Measurements from ENCODE around the gene NFATC2.

The NFATC2 gene

GRCh38 chr20:51562027-51562331 is 19.5 kb upstream of the NFATC2 start:
- TF ChIP-seq, protein P1, sequence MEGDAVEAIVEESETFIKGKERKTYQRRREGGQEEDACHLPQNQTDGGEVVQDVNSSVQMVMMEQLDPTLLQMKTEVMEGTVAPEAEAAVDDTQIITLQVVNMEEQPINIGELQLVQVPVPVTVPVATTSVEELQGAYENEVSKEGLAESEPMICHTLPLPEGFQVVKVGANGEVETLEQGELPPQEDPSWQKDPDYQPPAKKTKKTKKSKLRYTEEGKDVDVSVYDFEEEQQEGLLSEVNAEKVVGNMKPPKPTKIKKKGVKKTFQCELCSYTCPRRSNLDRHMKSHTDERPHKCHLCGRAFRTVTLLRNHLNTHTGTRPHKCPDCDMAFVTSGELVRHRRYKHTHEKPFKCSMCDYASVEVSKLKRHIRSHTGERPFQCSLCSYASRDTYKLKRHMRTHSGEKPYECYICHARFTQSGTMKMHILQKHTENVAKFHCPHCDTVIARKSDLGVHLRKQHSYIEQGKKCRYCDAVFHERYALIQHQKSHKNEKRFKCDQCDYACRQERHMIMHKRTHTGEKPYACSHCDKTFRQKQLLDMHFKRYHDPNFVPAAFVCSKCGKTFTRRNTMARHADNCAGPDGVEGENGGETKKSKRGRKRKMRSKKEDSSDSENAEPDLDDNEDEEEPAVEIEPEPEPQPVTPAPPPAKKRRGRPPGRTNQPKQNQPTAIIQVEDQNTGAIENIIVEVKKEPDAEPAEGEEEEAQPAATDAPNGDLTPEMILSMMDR (IDR thresholded peaks at IDR 0.05; ENCODE audit: extremely low read depth, missing control alignments) = no peak
- DNase-seq (ENCODE audit: low spot score) = no peak

DNA sequence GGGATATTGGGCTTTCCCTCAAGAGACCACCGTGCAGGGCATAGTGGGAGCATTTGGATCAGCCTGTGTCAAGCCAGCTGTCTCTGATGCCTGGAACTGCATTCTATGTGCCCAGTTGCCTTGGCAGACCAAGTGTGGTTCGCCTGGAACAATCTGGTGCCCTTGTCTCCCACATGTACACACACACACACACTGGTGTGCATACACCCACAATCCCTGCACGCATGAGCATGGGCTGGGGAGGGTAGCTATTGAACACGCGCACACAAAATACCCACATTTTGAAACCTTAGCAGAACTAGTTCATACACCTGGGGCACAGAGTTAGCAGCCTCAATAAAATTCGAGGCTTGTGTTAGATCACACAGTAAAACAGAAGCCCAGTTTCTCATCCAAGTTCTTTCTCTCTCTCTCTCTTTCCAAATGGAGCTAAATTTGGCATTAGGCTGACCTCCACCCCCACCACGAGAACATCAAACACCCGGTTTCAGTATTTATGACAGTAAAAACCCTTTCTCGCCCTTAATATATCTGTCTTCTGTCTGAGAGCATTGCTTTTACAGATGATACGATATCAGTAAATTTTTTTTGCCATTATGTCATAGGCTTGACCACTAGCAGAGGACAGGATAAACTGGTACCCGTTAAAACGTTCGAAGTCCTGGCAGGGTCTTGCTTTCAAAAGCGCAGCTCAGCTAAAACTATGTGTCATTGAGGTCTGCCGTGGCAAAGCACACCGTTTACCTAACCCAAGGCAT is 18.2 kb upstream of the NFATC2 start:
- DNase-seq (ENCODE audit: low spot score) = no peak
- TF ChIP-seq, protein P1 (IDR thresholded peaks at IDR 0.05; ENCODE audit: extremely low read depth, missing control alignments) = no peak

GRCh38 chr20:51560042-51560441 is 17.5 kb upstream of the NFATC2 start:
- TF ChIP-seq, protein P1 (IDR thresholded peaks at IDR 0.05; ENCODE audit: extremely low read depth, missing control alignments) = no peak
- no peak for DNase-seq (ENCODE audit: low spot score)

- TF ChIP-seq, protein P1 (IDR thresholded peaks at IDR 0.05; ENCODE audit: extremely low read depth, missing control alignments) = no peak
Observed at GRCh38 chr20:51554538-51555165, 12.1 kb upstream of the NFATC2 start.

DNA sequence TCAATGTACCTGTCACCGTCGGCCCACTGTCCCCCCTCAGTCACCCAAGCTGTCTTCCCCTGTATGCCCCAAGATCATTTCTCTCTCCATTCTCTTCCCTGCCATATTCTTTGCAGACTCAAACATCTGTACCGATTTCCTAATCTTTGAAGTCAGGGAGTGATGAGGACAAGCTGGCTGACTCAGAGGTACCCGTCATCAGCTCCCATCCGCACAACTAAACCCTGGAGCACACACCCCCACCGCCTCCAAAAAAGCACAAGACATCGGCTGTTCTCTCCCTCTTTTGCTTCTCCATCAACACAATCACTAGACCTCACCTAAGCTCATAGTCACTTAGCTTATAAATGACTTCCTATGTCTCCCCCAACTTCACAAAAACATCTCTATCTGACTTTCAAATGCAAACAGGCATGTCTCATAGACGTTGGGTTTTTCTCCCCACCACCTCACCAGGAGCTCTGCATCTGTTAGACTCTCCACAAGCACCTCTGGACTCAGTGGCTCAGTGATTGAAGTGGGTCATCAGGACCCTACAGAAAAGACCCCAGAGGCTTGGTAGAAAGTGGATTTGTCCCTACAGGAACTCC is 11.5 kb upstream of the NFATC2 start:
- TF ChIP-seq, protein P1 (IDR thresholded peaks at IDR 0.05; ENCODE audit: extremely low read depth, missing control alignments) = no peak
- DNase-seq (ENCODE audit: low spot score) = no peak

More at GRCh38 chr20:51554538-51555165, 12.1 kb upstream of the NFATC2 start:
- DNase-seq (ENCODE audit: low spot score) = no peak

DNA sequence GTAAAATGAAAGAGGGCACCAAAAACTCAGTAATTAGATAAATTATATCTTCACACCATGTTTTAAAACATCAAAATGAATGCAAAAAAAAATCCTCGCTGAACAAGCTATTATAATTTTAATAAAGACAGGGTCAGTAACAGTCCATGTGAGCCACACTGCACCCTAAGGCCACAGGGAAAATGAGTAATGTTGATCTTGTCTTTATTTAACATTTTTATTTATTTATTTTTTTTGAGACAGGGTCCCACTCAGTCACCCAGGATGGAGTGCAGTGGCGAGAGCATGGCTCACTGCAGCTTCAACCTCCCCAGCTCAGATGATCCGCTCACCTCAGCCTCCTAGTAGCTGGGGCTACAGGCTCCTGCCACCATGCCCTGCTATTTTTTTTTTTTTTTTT is 8.7 kb upstream of the NFATC2 start:
- TF ChIP-seq, protein P1 (IDR thresholded peaks at IDR 0.05; ENCODE audit: extremely low read depth, missing control alignments) = no peak
- DNase-seq (ENCODE audit: low spot score) = no peak

- TF ChIP-seq, protein P1 (IDR thresholded peaks at IDR 0.05; ENCODE audit: extremely low read depth, missing control alignments) = no peak
- no peak for DNase-seq (ENCODE audit: low spot score)
Observed at GRCh38 chr20:51549474-51549873, 7.0 kb upstream of the NFATC2 start.
